Adrenal gland (tissue), 12 donors: ENCODE data around the gene CLMN. TPM values are rescaled to one million over a fixed set of nuclear protein-coding genes. Genes with fewer than 3 reads are reported as not detected.
"Not testable (repeated sequence)": the region's sequence is repeated elsewhere in the genome, so short reads cannot be mapped to it uniquely, and the experiment has no call there.

Experiments
- DNase-seq, 7 donors: peaks; one replicate each; pipeline ENCODE4 v3.0.0-alpha.2; 2019 to 2020
- H3K27ac ChIP-seq, 5 donors: fragments of 200-600 bp; sonication (generic) in 4 of 5; 1 replicate in 3 of 5; 2 replicates in 2 of 5; pipeline versions ENCODE4 v1.5.1 to v1.8.0; 2016 to 2020; ENCODE audit warnings: mild to moderate bottlenecking in 1 of 5
- H3K27me3 ChIP-seq: fragments of 200-600 bp; 2 replicates; pipeline ENCODE4 v1.8.0; 2021
- H3K36me3 ChIP-seq, 2 donors: fragments of 200-600 bp; replicated peaks in 1 of 2; 1 replicate in 1 of 2; 2 replicates in 1 of 2; pipeline versions ENCODE4 v1.5.1 to v1.8.0; 2018 to 2022
- H3K4me1 ChIP-seq, 2 donors: fragments of 200-600 bp; replicated peaks in 1 of 2; 1 replicate in 1 of 2; 2 replicates in 1 of 2; pipeline versions ENCODE4 v1.5.1 to v1.8.0; 2018 to 2021
- H3K4me3 ChIP-seq, 4 donors: fragments of 200-600 bp; sonication (generic) in 3 of 4; one replicate each; pipeline ENCODE4 v1.5.1; 2016 to 2018
- H3K9me3 ChIP-seq, 3 donors: fragments of 200-600 bp; sonication (generic) in 1 of 3; replicated peaks in 1 of 3; 1 replicate in 2 of 3; 2 replicates in 1 of 3; pipeline versions ENCODE4 v1.5.1 to v1.8.0; 2016 to 2021
- CTCF ChIP-seq, 6 experiments: fragments of 450-650 bp in 4 of 6; fragments of 200-600 bp in 2 of 6; sonication (generic) in 1 of 6; IDR thresholded peaks; 1 replicate in 5 of 6; 2 replicates in 1 of 6; pipeline versions ENCODE4 v1.5.1 to v1.8.0; 2016 to 2021; ENCODE audit warnings: antibody characterized with exemption in 6 of 6, mild to moderate bottlenecking in 2 of 6, moderate library complexity in 1 of 6
- POLR2A ChIP-seq, 2 donors: fragments of 450-650 bp; IDR thresholded peaks; one replicate each; pipeline ENCODE4 v1.6.1; 2017; ENCODE audit warnings: antibody characterized with exemption in 2 of 2, mild to moderate bottlenecking in 2 of 2, moderate library complexity in 1 of 2
- WGBS, 4 donors: extraction: QIAGEN DNeasy Blood & Tissue Kit in 2 of 4; methylation state at CpG; one replicate each; pipeline versions ENCODE4 v1.1.5 to v1.1.7; 2013 to 2017; 5-methylcytosine and 5-hydroxymethylcytosine counted together
- intact Hi-C, 2 donors: fragments of 100-400 bp; cut with DNase I; formaldehyde crosslinking; loops; one replicate each; pipeline versions ENCODE4 v1.14.1 to v1.15.0; 2022 to 2023
- polyA plus RNA-seq, 3 donors: library from polyadenylated mRNA; stranded (reverse); fragments of 200-250 nt in 2 of 3; fragments of 350-450 nt in 1 of 3; fragmentation: Illumina TruSeq in 1 of 3; extraction: RNeasy Lipid Tissue Mini Kit (QIAGEN cat#74804) in 1 of 3; gene quantifications; one replicate each; pipeline ENCODE4 v1.2.3, GENCODE V29; 2013 to 2014
- total RNA-seq, 9 donors: library from RNA; depleted of rRNA in 4 of 9; stranded (reverse); fragments of >200 nt in 4 of 9; fragments of 120-200 nt in 1 of 9; fragmentation: NEBNext Ultra II Directional in 1 of 9; extraction: Animal tissue kit (Norgen Biotek cat#: 25700) in 1 of 9; gene quantifications; one replicate each; pipeline versions ENCODE4 v1.1.0 to v1.2.4, GENCODE V29; 2013 to 2023
- donor health status: healthy with polysubstance abuse.
- donor health status: Bipolar disorder and iron deficiency.
- donor health status: DM: yes; HTN: yes; CAD: no.
- donor health status: DM: no; HTN: no; CAD: no.
- donor health status: DM: no; HTN: no; CAD: no.
- donor health status: DM: yes; HTN: yes; CAD: no.

CLMN gene
- total and polyA plus RNA-seq, 12 donors = 2.7 to 9.5 (median 4.9) TPM

GRCh38 chr14:95140060-95140858, 179.4 kb downstream of the CLMN start:
- no peak for DNase-seq
- TF ChIP-seq POLR2A (IDR thresholded peaks at IDR 0.05) = no peak
- no peak for TF ChIP-seq CTCF (IDR thresholded peaks at IDR 0.05)
- WGBS, 4 donors = 59 to 64% (median 63%) methylated on average over 5 of the region's 5 CpGs
- peak overlapping the region; percentile 35 to 82 (median 76) for H3K27ac ChIP-seq
- peaks cover 21 to 67% of the 10 kb centered on the region in 2 donors for H3K4me1 ChIP-seq
- H3K27me3 ChIP-seq = no peaks in the 10 kb centered on the region
- no peaks in the 10 kb centered on the region for H3K9me3 ChIP-seq
- intact Hi-C loops = no loop called here
- H3K36me3 ChIP-seq = no peaks in the 10 kb centered on the region
- H3K4me3 ChIP-seq = no peak overlapping the region

GRCh38 chr14:95138876-95139275, 180.8 kb downstream of the CLMN start:
- WGBS, 4 donors = 100% methylated on average over 1 of the region's 1 CpG; no CpG with 5 or more reads in 3 of the 4 donors
- no peak for TF ChIP-seq CTCF (IDR thresholded peaks at IDR 0.05)
- no peak for TF ChIP-seq POLR2A (IDR thresholded peaks at IDR 0.05)
- Histone ChIP-seq H3K36me3 (no peaks in the 10 kb centered on the region), H3K27me3 (no peaks in the 10 kb centered on the region), H3K9me3 (no peaks in the 10 kb centered on the region), H3K4me3 (no peak overlapping the region), H3K27ac (no peak overlapping the region), H3K4me1 (peaks cover 21 to 71% of the 10 kb centered on the region in 2 donors)
- intact Hi-C loops = no loop called here
- DNase-seq = no peak

DNA sequence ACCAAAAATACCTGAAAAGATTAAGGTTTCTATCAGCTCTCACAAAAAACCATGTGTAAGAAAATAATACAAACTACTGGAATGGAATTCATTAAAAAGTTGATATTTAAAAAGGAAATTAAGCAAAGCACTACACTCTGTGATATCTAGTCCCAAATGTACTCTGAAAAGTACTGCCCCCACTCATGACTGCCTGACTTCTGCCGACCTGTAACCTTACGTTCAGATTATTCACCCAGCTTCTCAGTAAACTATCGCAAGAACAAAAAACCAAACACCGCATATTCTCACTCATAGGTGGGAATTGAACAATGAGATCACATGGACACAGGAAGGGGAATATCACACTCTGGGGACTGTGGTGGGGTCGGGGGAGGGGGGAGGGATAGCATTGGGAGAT, 181.3 kb downstream of the CLMN start:
- intact Hi-C loops, H3K9me3 ChIP-seq, H3K36me3 ChIP-seq, H3K27me3 ChIP-seq, DNase-seq, H3K4me3 ChIP-seq: not testable (repeated sequence)
- WGBS, 4 donors = 80 to 88% (median 86%) methylated on average over 4 of the region's 5 CpGs
- peak overlapping the region in 1 of 5 donors; percentile 40 for H3K27ac ChIP-seq
- H3K4me1 ChIP-seq = peaks cover 21 to 71% of the 10 kb centered on the region in 2 donors

- H3K4me1 ChIP-seq = peaks cover 21 to 65% of the 10 kb centered on the region in 2 donors
- H3K9me3 ChIP-seq = no peaks in the 10 kb centered on the region
- intact Hi-C loops = no loop called here
- TF ChIP-seq POLR2A (IDR thresholded peaks at IDR 0.05) (no peak), CTCF (IDR thresholded peaks at IDR 0.05) (no peak)
- 56 to 66% (median 63%) methylated on average over 5 of the region's 5 CpGs for WGBS, 4 donors
- peaks cover 0 to 4% of the 10 kb centered on the region in 2 donors for H3K36me3 ChIP-seq
- peak overlapping the region in 1 of 5 donors; percentile 40 for H3K27ac ChIP-seq
- peak in 1 of 7 donors; percentile 18 for DNase-seq
- H3K27me3 ChIP-seq = no peaks in the 10 kb centered on the region
- H3K4me3 ChIP-seq = no peak overlapping the region
Observed at GRCh38 chr14:95137804-95138167, 181.9 kb downstream of the CLMN start.
